BLaER1 treated with 17β-estradiol and CSF1 and Interleukin-3, amounts not matched to agents 10 nM and 100 nM (cell line): ENCODE measurements around the gene DNAJB13.

Experiments used
- H3K27ac ChIP-seq, 11 experiments: shearing (Covaris generic); formaldehyde crosslinking; 2 replicates each; pipeline ENCODE4 v1.8.1; 2022
- H3K27me3 ChIP-seq, 11 experiments: shearing (Covaris generic); formaldehyde crosslinking; 2 replicates each; pipeline ENCODE4 v1.8.1; 2022
- H3K36me3 ChIP-seq, 11 experiments: shearing (Covaris generic); formaldehyde crosslinking; 2 replicates each; pipeline ENCODE4 v1.8.1; 2022
- H3K4me1 ChIP-seq, 10 experiments: shearing (Covaris generic); formaldehyde crosslinking; 2 replicates each; pipeline ENCODE4 v1.8.1; 2022
- H3K4me2 ChIP-seq, 11 experiments: shearing (Covaris generic); formaldehyde crosslinking; 2 replicates each; pipeline ENCODE4 v1.8.1; 2022
- H3K4me3 ChIP-seq, 10 experiments: shearing (Covaris generic); formaldehyde crosslinking; 2 replicates each; pipeline ENCODE4 v1.8.1; 2022
- H3K9ac ChIP-seq, 11 experiments: shearing (Covaris generic); formaldehyde crosslinking; 2 replicates each; pipeline ENCODE4 v1.8.1; 2022
- H3K9me3 ChIP-seq, 11 experiments: shearing (Covaris generic); formaldehyde crosslinking; replicated peaks in 1 of 11; 2 replicates each; pipeline ENCODE4 v1.8.1; 2022
- H4K20me1 ChIP-seq, 11 experiments: shearing (Covaris generic); formaldehyde crosslinking; 2 replicates each; pipeline ENCODE4 v1.8.1; 2022
- Cebpa-rat ChIP-seq, 11 experiments: shearing (Covaris generic); IDR thresholded peaks; 2 replicates each; pipeline ENCODE4 v1.8.1; 2022

Gene DNAJB13

DNA sequence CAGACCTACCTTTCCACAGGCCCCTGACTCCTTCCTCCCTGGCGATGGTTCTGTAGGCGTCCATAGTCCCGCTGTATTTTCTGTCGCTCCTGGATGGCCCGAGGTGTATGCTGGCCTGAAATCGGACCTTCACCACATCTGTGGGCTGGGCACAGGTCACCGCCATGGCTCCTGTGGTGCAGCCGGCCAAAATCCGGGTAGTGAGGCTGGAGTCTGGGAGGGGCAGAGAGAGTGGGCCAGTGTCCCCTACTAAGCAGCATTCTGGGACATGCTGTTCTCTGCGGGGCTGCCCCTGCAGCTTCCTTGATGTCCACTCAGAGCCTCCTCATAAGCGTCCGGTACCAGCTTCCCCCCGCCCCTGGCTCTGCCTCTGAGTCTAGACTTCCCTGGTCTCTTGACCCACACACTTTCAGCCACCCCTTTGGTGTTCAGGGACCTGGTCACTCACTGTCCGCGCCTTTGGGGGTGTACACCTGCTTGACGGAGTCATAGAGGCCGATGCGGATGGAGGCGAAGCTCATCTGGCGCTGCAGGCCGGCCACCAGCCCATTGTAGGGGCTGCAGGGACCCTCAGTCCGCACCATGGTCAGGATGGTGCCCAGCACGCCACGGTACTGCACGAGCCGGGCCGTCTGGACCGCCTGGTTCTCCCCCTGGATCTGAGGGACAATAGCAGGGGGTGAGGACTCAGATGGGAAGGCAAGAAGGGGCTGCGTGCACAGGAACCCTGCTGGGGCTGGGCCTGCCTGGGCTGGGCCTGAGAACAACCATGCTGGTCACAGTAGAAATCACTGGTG lies 55.1 kb downstream of the DNAJB13 start:
- no peak for TF ChIP-seq Cebpa-rat (IDR thresholded peaks at IDR 0.05)
- peaks cover 0 to 3% (median 0%) of the 10 kb centered on the region in 11 experiments; a peak in 1 of 22 replicates for H4K20me1 ChIP-seq
- H3K36me3 ChIP-seq: peaks cover under 1 to 34% (median 18%) of the 10 kb centered on the region in 11 experiments; a peak in 13 of 22 replicates
- no peaks in the 10 kb centered on the region for H3K9me3 ChIP-seq
- H3K27me3 ChIP-seq: no peaks in the 10 kb centered on the region
- peaks cover 26 to 35% (median 30%) of the 10 kb centered on the region in 10 experiments for H3K4me1 ChIP-seq
- H3K4me2 ChIP-seq: no peak overlapping the region
- H3K4me3 ChIP-seq: no peak overlapping the region
- H3K27ac ChIP-seq: no peak overlapping the region; a peak in 1 of 22 replicates
- H3K9ac ChIP-seq: no peak overlapping the region

DNA sequence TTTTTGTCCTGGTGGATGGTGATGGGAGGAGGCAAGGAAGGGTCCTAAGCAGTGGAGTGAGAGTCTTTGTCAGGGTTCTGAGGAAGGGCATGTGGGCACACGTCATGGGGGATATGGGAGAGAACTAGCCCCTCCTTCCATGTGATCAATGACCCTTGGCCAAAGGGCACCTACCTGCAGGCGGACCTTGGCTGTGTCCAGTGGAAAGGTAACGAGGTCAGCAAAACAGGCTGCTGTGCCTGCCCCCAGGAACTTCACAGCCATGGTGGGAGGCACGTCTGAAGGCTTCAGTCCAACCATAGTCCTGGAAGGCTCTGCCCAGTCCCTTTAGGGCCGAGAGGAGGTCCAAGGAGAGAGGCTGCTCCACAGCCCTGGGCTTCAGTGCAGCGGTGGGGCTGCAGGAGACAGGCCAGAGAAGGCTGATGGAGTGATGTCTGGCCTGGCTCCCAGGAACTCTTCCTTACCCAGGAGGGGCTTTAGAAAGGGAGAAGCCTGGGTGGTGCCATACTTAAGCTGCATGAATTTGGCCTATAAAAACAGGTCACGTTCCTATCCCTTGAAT lies 56.0 kb downstream of the DNAJB13 start:
- no peak for TF ChIP-seq Cebpa-rat (IDR thresholded peaks at IDR 0.05)
- Histone ChIP-seq H3K27me3 (no peaks in the 10 kb centered on the region), H3K36me3 (peaks cover 0 to 29% (median 14%) of the 10 kb centered on the region in 11 experiments; a peak in 11 of 22 replicates), H3K9ac (no peak overlapping the region), H3K4me3 (no peak overlapping the region), H3K27ac (no peak overlapping the region), H3K9me3 (no peaks in the 10 kb centered on the region), H4K20me1 (peaks cover 0 to 3% (median 0%) of the 10 kb centered on the region in 11 experiments; a peak in 1 of 22 replicates), H3K4me2 (no peak overlapping the region), H3K4me1 (peaks cover 35 to 44% (median 39%) of the 10 kb centered on the region in 10 experiments)

DNA sequence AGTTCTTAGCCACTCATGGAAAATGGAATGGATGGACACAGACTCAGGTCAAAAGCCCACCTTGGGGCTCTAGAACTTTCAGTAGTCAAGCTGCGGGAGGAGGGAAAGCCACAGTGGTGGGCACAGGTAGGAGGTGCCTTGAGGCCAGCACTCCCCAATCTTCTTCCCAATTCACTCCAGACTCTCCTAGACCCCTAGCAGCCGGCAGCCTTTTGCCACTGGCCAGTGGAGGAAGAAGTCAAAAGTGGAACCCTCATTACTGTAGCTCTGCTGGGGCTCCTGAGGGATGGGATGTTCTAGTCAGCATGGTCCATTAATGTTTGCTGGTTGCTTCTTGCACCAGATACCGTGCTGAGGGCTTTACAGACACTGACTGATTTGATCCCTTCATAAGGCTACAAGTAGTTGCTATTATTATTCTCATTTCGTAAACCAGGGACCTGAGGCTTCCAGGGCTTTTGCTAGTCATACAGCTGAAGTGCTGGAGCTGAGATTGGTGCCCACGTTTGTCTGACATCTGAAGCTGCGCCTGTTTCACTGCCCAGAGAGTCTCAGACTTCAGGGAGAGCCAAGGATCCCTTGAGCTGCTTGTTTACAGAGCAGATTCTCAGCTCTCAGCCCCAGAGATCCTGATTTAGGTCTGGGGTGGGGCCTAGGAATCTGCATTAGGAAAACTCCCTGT lies 57.0 kb downstream of the DNAJB13 start:
- no peak overlapping the region for H3K4me3 ChIP-seq
- peaks cover 46 to 54% (median 49%) of the 10 kb centered on the region in 10 experiments for H3K4me1 ChIP-seq
- H3K27ac ChIP-seq: peak overlapping the region in 4 of 11 experiments; percentile 6 to 32 (median 16); a peak in 5 of 22 replicates
- no peaks in the 10 kb centered on the region for H3K9me3 ChIP-seq
- peaks cover 0 to 29% (median 18%) of the 10 kb centered on the region in 11 experiments; a peak in 15 of 22 replicates for H3K36me3 ChIP-seq
- peak overlapping the region; percentile 43 to 69 (median 59); a peak in 17 of 22 replicates for H3K4me2 ChIP-seq
- no peak for TF ChIP-seq Cebpa-rat (IDR thresholded peaks at IDR 0.05)
- no peaks in the 10 kb centered on the region for H3K27me3 ChIP-seq
- no peaks in the 10 kb centered on the region for H4K20me1 ChIP-seq
- H3K9ac ChIP-seq: peak overlapping the region in 1 of 11 experiments; percentile 48; a peak in 1 of 22 replicates

DNA sequence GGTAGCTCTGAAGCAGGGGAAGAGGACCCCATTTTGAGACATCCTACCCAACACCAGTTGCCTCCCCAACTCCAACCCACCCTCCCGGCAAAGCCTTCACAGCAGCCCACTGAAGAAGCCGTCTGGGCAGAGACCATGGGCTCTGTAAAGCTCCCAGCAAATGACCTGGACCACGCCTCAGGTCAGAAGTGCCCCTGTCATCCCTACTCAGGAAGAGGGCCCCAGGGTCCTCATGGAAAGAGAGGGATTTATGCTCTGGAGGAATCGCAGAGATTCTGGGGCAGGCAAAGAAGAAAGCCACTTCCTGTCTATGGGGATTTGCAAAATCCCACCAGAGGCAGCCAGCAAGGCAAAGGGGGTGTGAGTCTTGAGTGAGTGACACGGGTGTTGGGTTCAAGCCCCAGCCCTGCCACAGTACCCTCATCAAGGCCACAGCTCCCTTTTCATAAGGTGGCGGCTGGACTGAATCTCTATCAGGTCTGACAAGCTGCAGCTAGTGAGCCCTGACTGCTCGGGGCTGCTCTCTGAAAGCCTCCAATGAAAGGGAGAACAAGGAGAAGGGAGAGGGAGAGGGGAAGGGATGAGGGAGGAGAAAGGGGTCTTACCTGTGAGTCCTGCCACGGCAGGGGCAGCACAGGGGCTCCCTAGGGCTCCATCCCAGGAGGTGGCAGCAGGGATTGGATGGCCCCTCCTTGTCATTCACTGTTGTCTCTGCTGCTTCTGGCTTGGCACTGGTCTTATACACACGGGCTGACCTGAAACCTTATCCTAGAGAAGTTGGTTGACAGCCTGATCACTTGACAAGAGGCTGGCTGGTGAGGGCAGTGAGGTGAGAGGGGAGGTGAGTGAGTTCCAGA lies 57.8 kb downstream of the DNAJB13 start, which contains the start of gene UCP3:
UCP3 (minus strand) TSS at position 713 of the 857 bp plus-strand sequence. CDS start 2,043 bp downstream, outside the sequence.
- TF ChIP-seq Cebpa-rat (IDR thresholded peaks at IDR 0.05): no peak
- H3K4me3 ChIP-seq: no peak within 1 kb of the TSS
- H3K4me2 ChIP-seq: peak within 1 kb of the TSS; percentile 57 to 79 (median 66)
- peaks cover 51 to 60% (median 55%) of the 10 kb centered on the region in 10 experiments for H3K4me1 ChIP-seq
- peak within 1 kb of the TSS in 9 of 11 experiments; percentile 6 to 67 (median 23); a peak in 9 of 22 replicates for H3K27ac ChIP-seq
- no peaks in the 10 kb centered on the region for H3K27me3 ChIP-seq
- H3K36me3 ChIP-seq: peaks cover 5 to 29% (median 20%) of the 10 kb centered on the region in 11 experiments; a peak in 19 of 22 replicates
- H3K9me3 ChIP-seq: no peaks in the 10 kb centered on the region
- peak within 1 kb of the TSS in 4 of 11 experiments; percentile 3 to 48 (median 10); a peak in 6 of 22 replicates for H3K9ac ChIP-seq
- no peaks in the 10 kb centered on the region for H4K20me1 ChIP-seq

DNA sequence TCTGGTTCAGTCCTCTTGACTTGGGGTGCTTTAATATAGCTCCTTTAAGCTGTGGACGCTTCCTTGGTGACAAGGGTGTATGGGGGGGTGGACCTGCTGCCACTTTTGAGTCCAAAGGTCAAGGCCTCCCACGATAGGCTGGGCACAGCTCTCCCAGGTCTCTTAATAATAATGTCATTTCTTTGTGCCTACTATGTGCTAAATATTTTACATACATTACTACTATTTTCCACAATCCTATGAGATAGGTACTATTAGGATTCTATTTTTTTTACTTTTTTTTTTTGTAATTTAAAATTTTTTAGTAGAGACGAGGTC lies 58.4 kb downstream of the DNAJB13 start:
- Histone ChIP-seq H3K36me3 (peaks cover 0 to 29% (median 17%) of the 10 kb centered on the region in 11 experiments; a peak in 17 of 22 replicates), H3K27ac (peak overlapping the region in 1 of 11 experiments; percentile 20; a peak in 2 of 22 replicates), H4K20me1 (no peaks in the 10 kb centered on the region), H3K4me3 (no peak overlapping the region), H3K9ac (no peak overlapping the region), H3K27me3 (no peaks in the 10 kb centered on the region), H3K4me1 (peaks cover 56 to 66% (median 60%) of the 10 kb centered on the region in 10 experiments), H3K9me3 (no peaks in the 10 kb centered on the region), H3K4me2 (peak overlapping the region; percentile 43 to 69 (median 59))
- TF ChIP-seq Cebpa-rat (IDR thresholded peaks at IDR 0.05): no peak

DNA sequence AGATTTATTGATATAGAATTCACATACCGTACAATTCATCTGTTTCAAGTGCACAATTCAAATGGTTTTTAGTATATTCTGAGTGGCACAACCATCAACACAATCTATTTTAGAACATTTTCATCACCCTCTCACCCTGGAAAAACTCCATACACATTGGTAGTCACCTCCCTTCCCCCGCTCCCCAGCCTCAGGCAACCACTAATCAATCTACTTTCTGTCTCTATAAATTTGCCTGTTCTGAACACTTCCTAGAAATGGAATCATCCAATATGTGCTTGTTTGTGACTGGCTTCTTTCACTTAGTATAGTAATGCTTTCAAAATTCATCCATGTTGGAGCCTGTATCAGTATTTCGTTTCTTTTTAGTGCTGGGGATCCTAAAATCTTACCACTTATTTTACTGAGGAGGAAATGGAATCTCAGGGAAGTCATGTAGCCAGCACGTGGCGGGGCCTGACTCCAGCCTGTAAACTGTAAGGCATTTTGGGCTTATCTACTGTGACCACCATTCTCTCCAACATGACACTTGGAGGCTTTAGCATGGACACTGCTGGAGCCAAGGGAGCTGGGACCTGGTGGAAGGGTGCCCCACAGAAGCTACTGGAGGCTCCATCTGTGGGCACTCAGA lies 59.0 kb downstream of the DNAJB13 start:
- TF ChIP-seq Cebpa-rat (IDR thresholded peaks at IDR 0.05): no peak
- Histone ChIP-seq H3K4me1 (peaks cover 62 to 72% (median 66%) of the 10 kb centered on the region in 10 experiments), H4K20me1 (no peaks in the 10 kb centered on the region), H3K27ac (peak overlapping the region in 5 of 11 experiments; percentile 6 to 67 (median 51); a peak in 7 of 22 replicates), H3K36me3 (peaks cover 0 to 30% (median 17%) of the 10 kb centered on the region in 11 experiments; a peak in 17 of 22 replicates), H3K4me2 (peak overlapping the region; percentile 47 to 79 (median 67); a peak in 15 of 22 replicates), H3K4me3 (no peak overlapping the region), H3K9ac (no peak overlapping the region), H3K9me3 (no peaks in the 10 kb centered on the region), H3K27me3 (no peaks in the 10 kb centered on the region)

DNA sequence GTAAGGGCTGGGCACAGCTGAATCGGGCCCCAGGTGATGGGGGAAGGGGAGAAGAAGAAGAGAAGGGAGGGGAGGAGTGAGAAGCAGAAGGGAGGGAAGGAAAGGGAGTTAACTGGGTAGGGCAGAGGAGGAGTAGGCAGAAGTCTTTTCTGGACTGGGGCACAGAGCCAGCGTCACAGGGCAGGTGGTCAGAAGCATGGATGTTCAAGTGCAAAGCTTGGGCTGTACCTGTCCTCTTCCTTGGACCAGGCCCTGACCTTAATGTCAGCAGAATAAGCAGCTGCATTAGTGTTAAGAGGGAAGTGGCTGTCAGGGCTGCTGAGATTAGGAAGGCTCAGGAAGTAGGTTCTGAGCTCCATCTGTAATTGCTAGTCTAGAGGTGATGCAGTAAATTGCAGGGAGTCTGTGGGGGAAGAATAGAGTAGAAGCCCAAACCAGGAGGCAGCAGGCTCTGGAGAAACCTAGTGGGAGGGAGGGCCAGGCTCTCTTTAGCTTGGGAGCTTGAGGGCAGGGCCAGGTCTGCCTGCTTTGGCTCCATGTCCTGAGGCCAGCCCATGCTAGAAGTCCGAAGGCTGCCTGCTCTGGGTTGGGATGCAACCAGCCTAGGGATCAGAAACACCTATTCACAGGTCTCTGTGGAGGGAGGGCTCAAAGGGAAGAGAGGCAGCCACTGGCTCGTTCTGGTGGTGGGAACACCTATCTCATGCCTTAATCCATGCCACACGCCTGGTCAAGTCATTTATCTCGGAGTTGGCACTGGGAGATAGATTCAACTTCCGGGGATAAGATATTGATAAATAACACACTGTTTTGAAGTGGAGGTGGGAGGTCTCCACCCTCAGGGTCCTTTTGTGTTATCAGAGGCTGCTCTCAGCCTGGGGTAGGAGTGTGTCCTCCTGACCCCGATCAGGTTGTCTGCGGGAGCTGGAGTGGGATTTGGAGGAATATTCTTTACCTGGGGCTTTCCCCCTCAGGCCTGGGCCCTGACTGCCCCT lies 59.8 kb downstream of the DNAJB13 start:
- no peak overlapping the region for H3K4me3 ChIP-seq
- no peak for TF ChIP-seq Cebpa-rat (IDR thresholded peaks at IDR 0.05)
- peak overlapping the region; percentile 39 to 77 (median 61); a peak in 21 of 22 replicates for H3K27ac ChIP-seq
- peak overlapping the region in 7 of 11 experiments; percentile 2 to 59 (median 40); a peak in 5 of 22 replicates for H3K9ac ChIP-seq
- peaks cover 70 to 77% (median 73%) of the 10 kb centered on the region in 10 experiments for H3K4me1 ChIP-seq
- no peaks in the 10 kb centered on the region for H3K9me3 ChIP-seq
- peaks cover 0 to 31% (median 17%) of the 10 kb centered on the region in 11 experiments; a peak in 18 of 22 replicates for H3K36me3 ChIP-seq
- H3K27me3 ChIP-seq: no peaks in the 10 kb centered on the region
- H3K4me2 ChIP-seq: peak overlapping the region; percentile 47 to 79 (median 67)
- H4K20me1 ChIP-seq: no peaks in the 10 kb centered on the region
